Activated CD8-positive, alpha-beta memory T cell treated with anti-CD3 and anti-CD28 coated beads, Interleukin-2, amount 50 U/mL, for 4 hours (primary cell): ENCODE measurements around the gene PLEKHS1.
"Not testable (repeated sequence)": the region's sequence is repeated elsewhere in the genome, so short reads cannot be mapped to it uniquely, and the experiment has no call there.

Experiments
- DNase-seq: peaks from one replicate; pipeline ENCODE4 v3.0.0-alpha.2; 2020

PLEKHS1 gene

DNA sequence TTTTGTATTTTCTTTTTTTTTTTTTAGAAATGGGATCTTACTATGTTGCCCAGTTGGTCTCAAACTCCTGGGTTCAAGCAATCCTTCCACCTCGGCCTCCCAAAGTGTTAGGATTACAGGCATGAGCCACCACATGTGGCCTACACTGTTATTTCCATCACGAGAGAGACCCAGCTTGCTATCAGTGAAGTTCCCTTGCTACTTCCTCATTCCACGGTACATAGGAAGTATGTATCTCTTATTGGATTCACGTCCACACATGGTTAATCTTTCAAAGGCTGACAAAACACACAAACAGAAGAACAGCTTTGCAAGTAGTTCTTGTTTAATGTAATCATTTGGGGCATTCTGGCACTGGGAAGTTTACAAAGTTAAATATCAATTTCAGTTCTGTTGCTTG is 51.5 kb downstream of the PLEKHS1 start:
- no peak for DNase-seq

DNA sequence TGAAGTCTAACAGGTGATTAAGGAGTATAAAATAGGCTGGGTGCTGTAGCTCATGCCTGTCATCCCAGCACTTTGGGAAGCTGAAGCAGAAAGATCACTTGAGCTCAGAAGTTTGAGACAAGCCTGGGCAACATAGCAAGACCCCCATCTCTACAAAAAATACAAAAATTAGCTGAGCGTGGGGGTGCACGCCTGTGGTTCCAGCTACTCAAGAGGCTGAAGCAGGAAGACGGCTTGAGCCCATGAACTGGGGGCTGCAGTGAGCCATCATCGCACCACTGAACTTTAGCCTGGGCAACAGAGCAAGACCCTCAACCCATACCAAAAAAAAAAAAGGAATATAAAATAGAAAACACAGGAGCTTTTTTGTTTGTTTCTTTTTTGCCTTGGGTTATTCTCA is 55.0 kb downstream of the PLEKHS1 start:
- DNase-seq = no peak

DNA sequence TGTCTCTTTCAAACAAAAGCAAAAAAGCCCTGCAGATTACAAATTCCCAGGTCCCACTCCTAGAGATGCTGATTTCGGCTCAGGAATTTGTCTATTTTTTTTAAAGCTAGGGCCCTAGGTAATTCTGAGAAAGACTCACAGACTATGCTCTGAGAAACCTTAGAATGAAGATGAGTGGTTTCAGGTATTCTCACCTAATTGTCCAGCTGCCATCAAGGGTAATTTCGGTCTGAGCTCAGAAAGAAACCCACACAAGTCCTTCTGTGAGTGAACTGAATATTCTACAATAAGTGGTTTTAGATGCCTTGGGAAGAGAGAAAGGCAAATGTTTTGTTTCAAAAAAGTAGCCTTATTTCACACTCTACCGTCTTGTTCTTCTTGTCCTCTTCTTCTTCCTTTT is 56.7 kb downstream of the PLEKHS1 start:
- no peak for DNase-seq

DNA sequence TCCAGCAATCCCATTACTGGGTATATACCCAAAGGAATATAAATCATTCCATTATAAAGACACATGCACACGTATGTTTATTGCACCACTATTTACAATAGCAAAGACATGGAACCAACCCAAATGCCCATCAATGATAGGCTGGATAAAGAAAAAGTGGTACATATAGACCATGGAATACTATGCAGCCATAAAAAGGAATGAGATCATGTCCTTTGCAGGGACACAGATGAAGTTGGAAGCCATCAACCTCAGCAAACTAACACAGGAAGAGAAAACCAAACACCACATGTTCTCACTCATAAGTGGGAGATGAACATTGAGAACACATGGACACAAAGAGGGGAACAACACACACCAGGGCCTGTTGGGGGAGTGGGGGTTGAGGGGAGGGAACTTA is 63.2 kb downstream of the PLEKHS1 start:
- not testable (repeated sequence) for DNase-seq

DNA sequence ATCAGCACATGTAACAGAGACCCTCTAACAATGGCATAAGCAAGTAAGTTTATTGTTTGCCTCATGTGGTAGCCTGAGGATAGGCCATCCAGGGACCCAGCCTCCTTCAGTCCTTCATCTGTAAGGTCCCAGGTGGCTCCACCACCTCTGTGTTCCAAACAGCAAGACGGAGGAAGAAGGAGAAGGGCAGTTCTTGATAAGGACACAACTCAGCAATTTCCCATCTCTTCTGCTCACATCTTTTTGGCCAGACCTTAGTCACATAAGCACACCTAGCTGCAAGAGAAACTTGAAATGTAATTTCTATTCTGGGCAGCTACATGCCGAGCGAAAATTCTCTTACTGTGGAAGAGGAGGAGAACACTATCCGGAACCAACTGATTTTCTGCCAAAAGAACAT is 68.5 kb downstream of the PLEKHS1 start:
- no peak for DNase-seq

DNA sequence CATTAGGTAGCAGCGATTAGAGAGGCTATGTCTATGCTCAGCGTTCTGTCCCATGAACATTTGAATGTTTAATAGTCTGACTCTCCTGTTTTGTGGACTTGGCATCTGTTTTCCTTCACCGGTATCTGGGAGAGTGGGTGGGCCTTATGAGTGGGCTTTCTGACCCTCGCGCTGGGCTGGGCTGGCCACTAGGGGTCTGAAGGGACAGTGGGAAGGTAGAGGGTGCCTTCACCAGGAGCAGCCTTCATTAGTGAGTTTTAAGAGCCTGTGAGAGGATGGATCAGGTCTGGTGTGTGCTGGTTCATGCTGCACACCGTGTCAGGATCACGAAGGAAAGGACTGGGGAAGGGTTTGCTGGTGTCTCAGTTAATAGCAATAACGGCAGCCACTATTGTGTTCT is 69.0 kb downstream of the PLEKHS1 start:
- DNase-seq = no peak

DNA sequence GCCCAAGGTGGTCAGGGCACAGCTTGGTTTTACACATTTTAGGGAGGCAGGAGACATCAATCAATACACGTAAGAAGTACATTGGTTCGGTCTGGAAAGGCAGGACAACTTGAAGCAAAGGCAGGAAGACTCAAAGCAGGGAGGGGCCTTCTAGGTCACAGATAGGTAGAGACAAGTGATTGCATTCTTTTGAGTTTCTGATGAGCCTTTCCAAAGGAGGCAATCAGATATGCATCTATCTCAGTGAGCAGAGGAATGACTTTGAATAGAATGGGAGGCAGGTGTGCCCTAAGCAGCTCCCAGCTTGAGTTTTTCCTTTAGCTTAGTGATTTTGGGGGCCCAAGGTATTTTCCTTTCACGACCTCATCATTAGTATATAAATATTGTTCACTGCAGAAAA is 69.8 kb downstream of the PLEKHS1 start:
- DNase-seq = not testable (repeated sequence)

DNA sequence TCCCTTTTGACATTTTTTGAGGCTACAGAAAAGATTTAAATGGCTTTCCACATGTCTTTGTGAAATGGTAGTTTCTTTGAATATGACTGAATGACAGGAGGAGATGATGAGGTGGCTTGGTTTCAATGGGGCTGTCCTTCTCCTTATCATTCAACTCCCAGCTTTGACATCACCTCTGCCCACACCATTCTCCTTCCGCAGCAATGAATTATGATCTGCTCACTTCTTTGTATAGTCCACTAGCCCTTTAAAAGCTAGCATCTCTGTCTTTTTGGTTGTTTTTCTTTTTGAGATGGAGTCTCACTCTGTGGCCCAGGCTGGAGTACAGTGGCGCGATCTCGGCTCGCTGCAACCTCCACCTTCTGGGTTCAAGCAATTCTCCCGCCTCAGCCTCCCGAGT is 70.7 kb downstream of the PLEKHS1 start:
- DNase-seq = no peak

DNA sequence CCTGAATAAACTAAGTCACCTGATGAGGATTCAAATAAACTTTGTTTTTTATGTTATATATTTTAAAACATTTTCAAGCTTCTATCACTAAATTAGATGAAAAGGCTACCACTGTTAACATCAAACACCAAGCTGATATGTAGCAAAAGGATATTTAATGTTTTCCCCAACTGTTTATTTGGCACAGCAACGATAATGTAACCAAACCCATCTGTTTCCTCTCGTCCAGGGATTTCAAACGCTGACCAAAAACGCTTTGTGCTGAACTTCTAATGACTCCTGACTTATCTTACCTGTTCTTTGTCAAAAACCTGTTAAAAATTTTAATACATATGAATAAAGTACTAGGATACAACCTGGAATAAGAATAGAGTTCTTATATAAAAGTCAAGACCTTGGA is 71.9 kb downstream of the PLEKHS1 start:
- no peak for DNase-seq

DNA sequence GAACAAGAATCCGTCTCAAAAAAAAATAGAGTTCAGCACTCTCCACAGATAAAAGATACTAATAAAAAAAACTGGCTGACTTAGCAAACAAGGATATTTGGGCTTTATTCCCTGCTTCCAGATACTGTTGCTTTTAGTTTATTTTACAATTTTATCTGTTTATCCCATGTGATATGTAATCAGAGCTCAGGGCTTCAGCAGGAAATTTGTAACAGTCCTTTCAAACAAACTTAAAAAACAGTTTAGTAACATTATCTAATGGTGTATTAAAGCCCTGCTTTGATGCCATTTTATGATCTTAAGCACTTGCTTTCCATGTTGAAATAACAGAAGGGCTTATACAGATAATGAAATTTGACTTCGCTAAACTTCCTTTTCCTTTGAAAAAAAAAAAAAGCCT is 74.3 kb downstream of the PLEKHS1 start:
- no peak for DNase-seq

DNA sequence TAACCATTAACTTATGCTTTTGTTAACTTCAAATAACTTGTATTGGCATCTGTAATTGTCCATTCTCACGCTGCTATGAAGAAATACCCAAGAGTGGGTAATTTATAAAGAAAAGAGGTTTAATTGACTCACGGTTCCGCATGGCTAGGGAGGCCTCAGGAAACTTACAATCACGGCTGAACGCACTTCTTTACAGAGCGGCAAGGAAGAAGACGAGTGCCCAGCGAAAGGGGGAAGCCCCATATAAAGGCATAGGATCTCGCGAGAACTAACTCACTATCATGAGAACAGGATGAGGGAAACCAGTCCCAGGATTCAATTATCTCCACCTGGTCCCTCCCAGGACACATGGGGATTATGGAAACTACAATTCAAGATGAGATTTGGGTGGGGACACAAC is 77.1 kb downstream of the PLEKHS1 start:
- DNase-seq = not testable (repeated sequence)
